Keratinocyte (primary cell): Measurements from ENCODE around the gene ADPGK. TPM values are rescaled to one million over a fixed set of nuclear protein-coding genes. Genes with fewer than 3 reads are reported as not detected.

Source experiments
- DNase-seq: peaks from one replicate; pipeline ENCODE4 v3.0.0-alpha.2; 2011; ENCODE audit warnings: low read depth, missing footprints, low spot score
- FAIRE-seq: peaks from 2 replicates; lab custom pipeline; 2011; peaks lifted over from hg19 to GRCh38; lab: Jason Lieb, UNC
- H2AFZ ChIP-seq: 2 replicates; pipeline ENCODE4 v1.6.0; 2012; ENCODE audit warnings: low read length, control low read depth, inconsistent platforms; ENCODE audit not compliant: control insufficient read depth
- H3K27ac ChIP-seq: 2 replicates; pipeline ENCODE4 v1.5.1; 2011; ENCODE audit warnings: low read length; ENCODE audit not compliant: control insufficient read depth, insufficient read depth
- H3K27me3 ChIP-seq: 3 replicates; pipeline ENCODE4 v1.6.0; 2011; ENCODE audit warnings: low read length; ENCODE audit not compliant: control insufficient read depth, insufficient read depth; ENCODE audit errors: extremely low read depth
- H3K36me3 ChIP-seq, 2 experiments: 2 replicates in 1 of 2; 3 replicates in 1 of 2; pipeline ENCODE4 v1.5.1; 2011; ENCODE audit warnings: low read length in 2 of 2, mild to moderate bottlenecking in 1 of 2; ENCODE audit not compliant: control insufficient read depth in 2 of 2, insufficient read depth in 2 of 2; ENCODE audit errors: extremely low read depth in 1 of 2
- H3K4me1 ChIP-seq: 3 replicates; pipeline ENCODE4 v1.5.1; 2011; ENCODE audit warnings: low read length; ENCODE audit not compliant: control insufficient read depth, insufficient read depth; ENCODE audit errors: extremely low read depth
- H3K4me2 ChIP-seq: 3 replicates; pipeline ENCODE4 v1.6.0; 2011; ENCODE audit warnings: low read depth, low read length; ENCODE audit not compliant: control insufficient read depth, insufficient read depth; ENCODE audit errors: extremely low read depth
- H3K4me3 ChIP-seq, 3 experiments: fragments of 200-600 bp in 1 of 3; sonication (generic) in 1 of 3; 2 replicates in 2 of 3; 3 replicates in 1 of 3; pipeline ENCODE4 v1.5.1; 2011 to 2016; ENCODE audit warnings: low read length in 3 of 3, mild to moderate bottlenecking in 3 of 3, control low read depth in 2 of 3, inconsistent platforms in 1 of 3, low read depth in 1 of 3, mixed read lengths in 1 of 3, mixed run types in 1 of 3, moderate library complexity in 1 of 3; ENCODE audit not compliant: control insufficient read depth in 2 of 3, insufficient read depth in 2 of 3; ENCODE audit errors: extremely low read depth in 1 of 3
- H3K79me2 ChIP-seq: 2 replicates; pipeline ENCODE4 v1.6.0; 2012; ENCODE audit warnings: low read length; ENCODE audit not compliant: control insufficient read depth, insufficient read depth
- H3K9ac ChIP-seq: 3 replicates; pipeline ENCODE4 v1.6.0; 2011; ENCODE audit warnings: low read length; ENCODE audit not compliant: control insufficient read depth, insufficient read depth; ENCODE audit errors: extremely low read depth
- H3K9me1 ChIP-seq: 3 replicates; pipeline ENCODE4 v1.6.0; 2011; ENCODE audit warnings: low read length; ENCODE audit not compliant: control insufficient read depth, insufficient read depth; ENCODE audit errors: extremely low read depth
- H3K9me3 ChIP-seq: 2 replicates; pipeline ENCODE4 v1.5.1; 2012; ENCODE audit warnings: low read depth, low read length; ENCODE audit not compliant: control insufficient read depth
- H4K20me1 ChIP-seq: 3 replicates; pipeline ENCODE4 v1.6.0; 2011; ENCODE audit warnings: low read length; ENCODE audit not compliant: control insufficient read depth, insufficient read depth; ENCODE audit errors: extremely low read depth
- EZH2 ChIP-seq: IDR thresholded peaks from one replicate; pipeline ENCODE4 v1.6.1; 2012; ENCODE audit warnings: inconsistent platforms, mild to moderate bottlenecking, low read length, moderate library complexity
- dilution Hi-C: fragments of 300-500 bp; cut with MboI; formaldehyde crosslinking; loops from one replicate; pipeline ENCODE4 v1.7.0; 2020; ENCODE audit warnings: low sequenced_read_pairs; ENCODE audit not compliant: extremely low pct_ligation_motif_present
- polyA plus RNA-seq, 5 experiments: library from polyadenylated mRNA; depleted of rRNA in 3 of 5; stranded (reverse) in 3 of 5; stranded (forward) in 1 of 5; unstranded in 1 of 5; fragments of >200 nt; gene quantifications; 1 replicate in 1 of 5; 2 replicates in 3 of 5; 3 replicates in 1 of 5; pipeline versions ENCODE4 v1.2.1 to v1.2.3, GENCODE V29; 2011 to 2012; ENCODE audit warnings: missing spikeins in 2 of 5, low read depth in 1 of 5, low replicate concordance in 1 of 5
- TF ChIP-seq, protein P1 (sequence below), 3 experiments: IDR thresholded peaks in 1 of 3; conservative IDR thresholded peaks in 1 of 3; optimal IDR thresholded peaks in 1 of 3; 2 replicates in 2 of 3; 3 replicates in 1 of 3; pipeline versions ENCODE3 to v1.5.1; 2011; ENCODE audit warnings: low read length in 3 of 3, mild to moderate bottlenecking in 3 of 3, moderate library complexity in 2 of 3, control low read depth in 1 of 3, inconsistent platforms in 1 of 3; ENCODE audit not compliant: insufficient read depth in 2 of 3; ENCODE audit errors: extremely low read depth in 1 of 3

Gene ADPGK
- polyA plus RNA-seq, 1 donor (not counting 4 experiments of a cell fraction or from before 2014, with no cell fraction given), result 62.3 TPM

DNA sequence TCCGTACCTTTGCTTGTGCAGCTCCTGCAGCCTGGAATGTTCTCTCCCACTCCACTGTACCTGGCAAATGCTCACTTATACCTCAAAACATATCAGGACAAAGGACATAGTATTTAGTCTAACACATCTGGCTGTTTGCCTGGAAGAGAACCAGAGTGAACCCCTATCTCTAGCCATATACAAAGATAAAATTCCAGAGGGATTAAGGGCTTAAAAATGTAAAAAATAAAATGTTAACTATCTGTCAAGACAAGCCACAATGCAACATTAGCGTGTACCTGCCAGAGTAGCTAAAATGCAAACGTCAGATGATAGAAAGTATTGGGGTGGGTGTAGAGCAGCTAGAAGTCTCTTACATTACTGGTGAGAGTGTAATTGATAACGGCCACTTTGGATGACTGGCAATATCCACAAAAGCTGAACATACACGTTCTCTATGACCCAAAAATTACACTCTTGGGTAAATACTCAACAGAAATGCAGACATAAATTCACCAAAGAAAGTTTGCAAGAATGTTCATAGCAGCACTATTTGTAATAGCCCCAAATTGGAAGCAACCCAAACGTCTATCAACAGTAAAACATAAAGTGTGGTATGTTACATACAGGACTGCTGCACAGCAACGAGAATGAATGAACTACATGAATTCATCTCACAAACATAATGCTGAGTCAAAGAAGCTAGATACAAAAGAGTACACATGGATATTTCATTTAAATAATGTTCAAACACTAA, 18.2 kb upstream of the ADPGK start:
- FAIRE-seq (no peak), DNase-seq (no peak)
- dilution Hi-C loops, result no loop called here
- peaks cover under 1% of the 10 kb centered on the region for H3K4me1 ChIP-seq
- H3K9me1 ChIP-seq, result no peaks in the 10 kb centered on the region
- no peak overlapping the region for H3K4me2 ChIP-seq
- no peak overlapping the region for H3K9ac ChIP-seq
- no peaks in the 10 kb centered on the region for H4K20me1 ChIP-seq
- H3K27me3 ChIP-seq, result peaks cover 11% of the 10 kb centered on the region
- TF ChIP-seq, protein P1, sequence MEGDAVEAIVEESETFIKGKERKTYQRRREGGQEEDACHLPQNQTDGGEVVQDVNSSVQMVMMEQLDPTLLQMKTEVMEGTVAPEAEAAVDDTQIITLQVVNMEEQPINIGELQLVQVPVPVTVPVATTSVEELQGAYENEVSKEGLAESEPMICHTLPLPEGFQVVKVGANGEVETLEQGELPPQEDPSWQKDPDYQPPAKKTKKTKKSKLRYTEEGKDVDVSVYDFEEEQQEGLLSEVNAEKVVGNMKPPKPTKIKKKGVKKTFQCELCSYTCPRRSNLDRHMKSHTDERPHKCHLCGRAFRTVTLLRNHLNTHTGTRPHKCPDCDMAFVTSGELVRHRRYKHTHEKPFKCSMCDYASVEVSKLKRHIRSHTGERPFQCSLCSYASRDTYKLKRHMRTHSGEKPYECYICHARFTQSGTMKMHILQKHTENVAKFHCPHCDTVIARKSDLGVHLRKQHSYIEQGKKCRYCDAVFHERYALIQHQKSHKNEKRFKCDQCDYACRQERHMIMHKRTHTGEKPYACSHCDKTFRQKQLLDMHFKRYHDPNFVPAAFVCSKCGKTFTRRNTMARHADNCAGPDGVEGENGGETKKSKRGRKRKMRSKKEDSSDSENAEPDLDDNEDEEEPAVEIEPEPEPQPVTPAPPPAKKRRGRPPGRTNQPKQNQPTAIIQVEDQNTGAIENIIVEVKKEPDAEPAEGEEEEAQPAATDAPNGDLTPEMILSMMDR (optimal IDR thresholded peaks at IDR 0.05 in 1 of 3, IDR thresholded peaks at IDR 0.05 in 1 of 3, conservative IDR thresholded peaks at IDR 0.05 in 1 of 3; ENCODE audit: extremely low read depth in 1 of 3, insufficient read depth in 2 of 3, low read length in 3 of 3), result no peak
- TF ChIP-seq EZH2, result no peak
- H3K36me3 ChIP-seq, result no peaks in the 10 kb centered on the region
- no peaks in the 10 kb centered on the region for H3K9me3 ChIP-seq
- no peaks in the 10 kb centered on the region for H3K79me2 ChIP-seq
- H3K4me3 ChIP-seq, result no peak overlapping the region
- H3K27ac ChIP-seq, result no peak overlapping the region
- H2AFZ ChIP-seq, result no peak overlapping the region

DNA sequence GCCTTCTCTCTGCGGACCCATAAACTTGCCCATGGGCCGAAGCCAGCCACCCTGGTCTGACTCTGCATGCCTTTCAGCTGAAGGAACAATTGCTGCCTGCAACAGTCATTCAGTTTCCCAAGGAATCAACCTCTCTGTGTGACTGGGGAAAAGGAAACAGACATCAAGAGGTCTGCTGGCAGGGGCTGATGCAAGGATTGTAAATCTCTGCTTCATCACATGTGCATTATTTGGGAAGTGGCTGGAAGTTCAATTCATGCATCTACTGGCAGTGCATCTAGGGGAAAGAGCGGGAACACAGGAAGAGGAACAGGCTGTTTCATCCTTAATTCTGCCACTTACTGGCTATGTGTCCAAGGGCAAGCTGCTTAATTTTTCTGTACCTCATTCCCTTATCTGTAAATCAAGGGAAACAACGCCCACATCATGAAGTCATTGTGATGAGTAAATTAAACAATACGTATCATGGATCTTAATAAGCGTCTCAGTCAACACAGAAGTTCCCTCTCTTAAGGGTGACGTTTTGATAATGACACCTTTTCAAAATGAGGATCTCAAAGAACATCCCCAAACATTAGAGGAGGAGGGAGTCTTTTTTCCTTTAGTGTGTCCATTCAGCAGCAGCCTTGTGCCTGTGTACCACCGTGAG, 17.4 kb upstream of the ADPGK start:
- H3K27ac ChIP-seq, result no peak overlapping the region
- no peak for DNase-seq
- peaks cover 4% of the 10 kb centered on the region for H3K4me1 ChIP-seq
- no peak overlapping the region for H3K4me2 ChIP-seq
- H3K4me3 ChIP-seq, result no peak overlapping the region
- TF ChIP-seq EZH2, result no peak
- TF ChIP-seq, protein P1 (optimal IDR thresholded peaks at IDR 0.05 in 1 of 3, IDR thresholded peaks at IDR 0.05 in 1 of 3, conservative IDR thresholded peaks at IDR 0.05 in 1 of 3; ENCODE audit: extremely low read depth in 1 of 3, insufficient read depth in 2 of 3, low read length in 3 of 3), result no peak
- no peaks in the 10 kb centered on the region for H3K9me1 ChIP-seq
- peaks cover 11% of the 10 kb centered on the region for H3K27me3 ChIP-seq
- FAIRE-seq, result no peak
- dilution Hi-C loops, result no loop called here
- H3K9me3 ChIP-seq, result no peaks in the 10 kb centered on the region
- H2AFZ ChIP-seq, result no peak overlapping the region
- no peaks in the 10 kb centered on the region for H3K79me2 ChIP-seq
- H3K9ac ChIP-seq, result no peak overlapping the region
- no peaks in the 10 kb centered on the region for H4K20me1 ChIP-seq
- no peaks in the 10 kb centered on the region for H3K36me3 ChIP-seq
